Raji (cell line): ENCODE data around the gene PDK1.

Experiments
- POLR2A ChIP-seq: IDR thresholded peaks from 2 replicates; pipeline ENCODE4 v1.6.1; 2011; ENCODE audit warnings: low read depth, low read length, control low read depth; ENCODE audit not compliant: insufficient read depth

Gene PDK1

GRCh38 chr2:172549131-172549530 lies 6.8 kb upstream of the PDK1 start:
- TF ChIP-seq POLR2A = no peak

- TF ChIP-seq POLR2A = no peak
Measured at GRCh38 chr2:172550419-172550818, 5.5 kb upstream of the PDK1 start.

GRCh38 chr2:172551271-172551670 lies 4.6 kb upstream of the PDK1 start:
- TF ChIP-seq POLR2A = no peak

GRCh38 chr2:172552547-172553291 lies 3.2 kb upstream of the PDK1 start:
- TF ChIP-seq POLR2A = no peak

GRCh38 chr2:172554352-172555271 lies 1.3 kb upstream of the PDK1 start:
- TF ChIP-seq POLR2A = no peak

GRCh38 chr2:172555272-172555521 lies 693 bp upstream of the PDK1 start:
- no peak for TF ChIP-seq POLR2A

GRCh38 chr2:172556284-172557033 lies 569 bp downstream of the PDK1 start:
- peak; percentile 73 for TF ChIP-seq POLR2A

GRCh38 chr2:172558372-172558771 lies 2.5 kb downstream of the PDK1 start:
- no peak for TF ChIP-seq POLR2A

- no peak for TF ChIP-seq POLR2A
Measured at GRCh38 chr2:172560721-172561120, 4.8 kb downstream of the PDK1 start.

GRCh38 chr2:172561270-172561669 lies 5.4 kb downstream of the PDK1 start:
- TF ChIP-seq POLR2A = no peak

GRCh38 chr2:172562298-172562697 lies 6.4 kb downstream of the PDK1 start:
- no peak for TF ChIP-seq POLR2A

- no peak for TF ChIP-seq POLR2A
Measured at GRCh38 chr2:172564376-172564775, 8.5 kb downstream of the PDK1 start.

- no peak for TF ChIP-seq POLR2A
Measured at GRCh38 chr2:172571245-172571644, 15.4 kb downstream of the PDK1 start.

GRCh38 chr2:172572981-172573380 lies 17.1 kb downstream of the PDK1 start:
- no peak for TF ChIP-seq POLR2A

- no peak for TF ChIP-seq POLR2A
Measured at GRCh38 chr2:172574965-172575364, 19.1 kb downstream of the PDK1 start.

- no peak for TF ChIP-seq POLR2A
Measured at GRCh38 chr2:172578054-172578453, 22.2 kb downstream of the PDK1 start.
